Body of pancreas (tissue), 4 donors: ENCODE measurements around the gene REV3L. TPM values are rescaled to one million over a fixed set of nuclear protein-coding genes. Genes with fewer than 3 reads are reported as not detected.

ENCODE experiments used
- ATAC-seq: fragments of 150-250 bp; one replicate; pipeline ENCODE4 v1.9.1; 2016
- DNase-seq, 4 donors: peaks; one replicate each; pipeline ENCODE4 v3.0.0-alpha.2; 2019
- H3K27ac ChIP-seq, 4 donors: fragments of 200-600 bp; sonication (generic); 1 replicate in 3 of 4; 2 replicates in 1 of 4; pipeline versions ENCODE4 v1.5.1 to v1.6.1; 2016 to 2019; ENCODE audit warnings: mild to moderate bottlenecking in 1 of 4, mixed read lengths in 1 of 4, moderate library complexity in 1 of 4
- H3K27me3 ChIP-seq, 2 donors: fragments of 200-600 bp; sonication (generic); one replicate each; pipeline ENCODE4 v1.6.0; 2016; ENCODE audit warnings: mild to moderate bottlenecking in 1 of 2
- H3K36me3 ChIP-seq, 2 donors: fragments of 200-600 bp; sonication (generic); replicated peaks in 1 of 2; 2 replicates each; pipeline ENCODE4 v1.5.1; 2016; ENCODE audit warnings: low read depth in 2 of 2; ENCODE audit not compliant: insufficient read depth in 1 of 2
- H3K4me1 ChIP-seq: fragments of 200-600 bp; sonication (generic); one replicate; pipeline ENCODE4 v1.6.0; 2016
- H3K4me3 ChIP-seq, 2 donors: fragments of 200-600 bp; sonication (generic); 1 replicate in 1 of 2; 2 replicates in 1 of 2; pipeline ENCODE4 v1.5.1; 2016 to 2019
- H3K9me3 ChIP-seq, 3 donors: fragments of 200-600 bp; sonication (generic); 1 replicate in 2 of 3; 2 replicates in 1 of 3; pipeline ENCODE4 v1.5.1; 2016
- POLR2A ChIP-seq, 3 donors: fragments of 450-650 bp; IDR thresholded peaks; one replicate each; pipeline ENCODE4 v1.6.1; 2016; ENCODE audit warnings: antibody characterized with exemption in 3 of 3, mild to moderate bottlenecking in 2 of 3
- WGBS, 2 donors: methylation state at CpG; one replicate each; pipeline ENCODE4 v1.1.5; 2017; 5-methylcytosine and 5-hydroxymethylcytosine counted together
- intact Hi-C: fragments of 100-400 bp; cut with DNase I; formaldehyde crosslinking; loops from one replicate; pipeline ENCODE4 v1.15.1; 2023
- total RNA-seq, 2 donors: library from RNA; depleted of rRNA; stranded (reverse); fragments of >200 nt; gene quantifications; one replicate each; pipeline ENCODE4 v1.1.0, GENCODE V29; 2016
- TF ChIP-seq, protein P1 (sequence below), 7 experiments: fragments of 450-650 bp in 4 of 7; fragments of 200-600 bp in 3 of 7; sonication (generic) in 3 of 7; IDR thresholded peaks; one replicate each; pipeline ENCODE4 v1.5.1; 2016 to 2019; ENCODE audit warnings: antibody characterized with exemption in 7 of 7

The REV3L gene
- total RNA-seq, 2 donors from 2014 or later = 28.3 to 29.7 TPM

DNA sequence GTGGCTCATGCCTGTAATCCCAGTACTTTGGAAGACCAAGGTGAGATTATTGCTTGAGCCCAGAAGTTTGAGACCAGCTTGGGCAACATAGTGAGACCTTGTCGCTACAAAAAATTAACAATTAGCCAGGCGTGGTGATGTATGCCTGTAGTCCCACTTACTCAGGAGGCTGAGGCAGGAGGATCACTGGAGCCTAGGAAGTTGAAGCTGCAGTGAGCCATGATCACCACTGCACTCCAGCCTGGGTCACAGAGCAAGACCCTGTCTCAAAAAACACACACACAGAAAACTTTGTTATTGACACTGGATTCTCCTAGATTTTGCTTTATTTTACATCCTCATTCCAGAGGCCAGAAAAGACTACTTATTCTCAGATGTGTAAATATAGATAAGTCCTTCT lies 9.5 kb upstream of the REV3L start:
- H3K4me3 ChIP-seq = no peak overlapping the region
- 100% methylated on average over 2 of the region's 2 CpGs for WGBS, 2 donors
- TF ChIP-seq, protein P1, sequence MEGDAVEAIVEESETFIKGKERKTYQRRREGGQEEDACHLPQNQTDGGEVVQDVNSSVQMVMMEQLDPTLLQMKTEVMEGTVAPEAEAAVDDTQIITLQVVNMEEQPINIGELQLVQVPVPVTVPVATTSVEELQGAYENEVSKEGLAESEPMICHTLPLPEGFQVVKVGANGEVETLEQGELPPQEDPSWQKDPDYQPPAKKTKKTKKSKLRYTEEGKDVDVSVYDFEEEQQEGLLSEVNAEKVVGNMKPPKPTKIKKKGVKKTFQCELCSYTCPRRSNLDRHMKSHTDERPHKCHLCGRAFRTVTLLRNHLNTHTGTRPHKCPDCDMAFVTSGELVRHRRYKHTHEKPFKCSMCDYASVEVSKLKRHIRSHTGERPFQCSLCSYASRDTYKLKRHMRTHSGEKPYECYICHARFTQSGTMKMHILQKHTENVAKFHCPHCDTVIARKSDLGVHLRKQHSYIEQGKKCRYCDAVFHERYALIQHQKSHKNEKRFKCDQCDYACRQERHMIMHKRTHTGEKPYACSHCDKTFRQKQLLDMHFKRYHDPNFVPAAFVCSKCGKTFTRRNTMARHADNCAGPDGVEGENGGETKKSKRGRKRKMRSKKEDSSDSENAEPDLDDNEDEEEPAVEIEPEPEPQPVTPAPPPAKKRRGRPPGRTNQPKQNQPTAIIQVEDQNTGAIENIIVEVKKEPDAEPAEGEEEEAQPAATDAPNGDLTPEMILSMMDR (IDR thresholded peaks at IDR 0.05) = no peak
- no peak for TF ChIP-seq POLR2A (IDR thresholded peaks at IDR 0.05)
- intact Hi-C loops = no loop called here
- no peak for ATAC-seq
- no peak for DNase-seq
- no peak overlapping the region for H3K27ac ChIP-seq
- no peaks in the 10 kb centered on the region for H3K36me3 ChIP-seq
- H3K4me1 ChIP-seq = no peaks in the 10 kb centered on the region
- no peaks in the 10 kb centered on the region for H3K9me3 ChIP-seq
- no peaks in the 10 kb centered on the region for H3K27me3 ChIP-seq

DNA sequence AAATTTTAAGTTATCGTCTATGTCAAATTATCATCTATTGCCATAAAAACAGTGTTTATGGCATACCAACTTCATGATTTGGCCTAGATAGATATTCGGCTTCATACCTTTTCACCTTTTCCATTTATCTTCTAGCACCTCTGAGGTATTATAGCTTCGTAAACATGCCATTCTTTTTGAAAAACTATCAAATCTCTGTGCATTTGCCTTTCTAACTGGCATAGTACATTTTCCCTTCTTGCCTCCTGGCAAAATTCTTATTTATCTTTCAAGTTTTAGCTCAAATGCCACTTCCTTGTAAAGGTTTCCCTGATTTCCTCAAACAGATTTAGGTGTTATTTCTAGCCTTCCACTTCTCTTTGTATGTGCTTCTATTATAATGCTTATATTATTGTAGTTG lies 7.0 kb upstream of the REV3L start:
- no peak overlapping the region for H3K4me3 ChIP-seq
- TF ChIP-seq, protein P1 (IDR thresholded peaks at IDR 0.05) = no peak
- TF ChIP-seq POLR2A (IDR thresholded peaks at IDR 0.05) = no peak

GRCh38 chr6:111487661-111488060 lies 4.6 kb upstream of the REV3L start:
- Histone ChIP-seq H3K9me3 (no peaks in the 10 kb centered on the region), H3K27me3 (no peaks in the 10 kb centered on the region), H3K36me3 (no peaks in the 10 kb centered on the region), H3K27ac (no peak overlapping the region), H3K4me3 (no peak overlapping the region), H3K4me1 (peaks cover 16% of the 10 kb centered on the region)
- 77 to 92% methylated on average over 1 of the region's 1 CpG for WGBS, 2 donors
- no peak for ATAC-seq
- no peak for DNase-seq
- intact Hi-C loops = no loop called here
- TF ChIP-seq, protein P1 (IDR thresholded peaks at IDR 0.05) = no peak
- TF ChIP-seq POLR2A (IDR thresholded peaks at IDR 0.05) = no peak

More for the DNA sequence above, 7.0 kb upstream of the REV3L start:
- intact Hi-C loops = no loop called here
- no peak for ATAC-seq
- Histone ChIP-seq H3K4me1 (peaks cover 8% of the 10 kb centered on the region), H3K36me3 (no peaks in the 10 kb centered on the region), H3K27ac (no peak overlapping the region), H3K9me3 (no peaks in the 10 kb centered on the region), H3K27me3 (no peaks in the 10 kb centered on the region)
- no peak for DNase-seq
- WGBS, 2 donors = 82 to 88% methylated on average over 3 of the region's 3 CpGs

- DNase-seq (no peak), ATAC-seq (no peak)
- no peak for TF ChIP-seq POLR2A (IDR thresholded peaks at IDR 0.05)
- TF ChIP-seq, protein P1 (IDR thresholded peaks at IDR 0.05) = no peak
- intact Hi-C loops = no loop called here
- Histone ChIP-seq H3K9me3 (no peaks in the 10 kb centered on the region), H3K4me3 (no peak overlapping the region), H3K27ac (no peak overlapping the region), H3K36me3 (no peaks in the 10 kb centered on the region), H3K27me3 (no peaks in the 10 kb centered on the region), H3K4me1 (peaks cover 16% of the 10 kb centered on the region)
- WGBS, 2 donors = 93 to 100% methylated on average over 1 of the region's 1 CpG
Observed at GRCh38 chr6:111486921-111487320, 3.9 kb upstream of the REV3L start.

- Histone ChIP-seq H3K4me1 (peaks cover 16% of the 10 kb centered on the region), H3K9me3 (no peaks in the 10 kb centered on the region), H3K4me3 (no peak overlapping the region), H3K36me3 (no peaks in the 10 kb centered on the region), H3K27me3 (no peaks in the 10 kb centered on the region), H3K27ac (no peak overlapping the region)
- DNase-seq (no peak), ATAC-seq (no peak)
- TF ChIP-seq POLR2A (IDR thresholded peaks at IDR 0.05) = no peak
- TF ChIP-seq, protein P1 (IDR thresholded peaks at IDR 0.05) = no peak
- WGBS, 2 donors = 88 to 100% methylated on average over 2 of the region's 2 CpGs
- intact Hi-C loops = no loop called here
Observed at GRCh38 chr6:111486475-111486874, 3.5 kb upstream of the REV3L start.
